HepG2 (cell line): ENCODE measurements around the gene HMGN1. TPM values are rescaled to one million over a fixed set of nuclear protein-coding genes. Genes with fewer than 3 reads are reported as not detected.
A peak's percentile ranks its signal among the peaks of the same experiment; 100 is the strongest.

Source experiments
- ATAC-seq: fragments of 200-7000 bp; cut with Tn5 transposase; 3 replicates; pipeline ENCODE4 v1.9.1; 2020; ENCODE audit warnings: mild to moderate bottlenecking, moderate library complexity
- BruUV-seq: library from RNA; stranded (reverse); fragments of 400-500 nt; replicated peaks from 2 replicates; lab custom pipeline; 2021; lab: Mats Ljungman, UMichigan
- CTCF ChIA-PET: fragments of 300-600 bp; formaldehyde crosslinking; extraction: SDS; loops from one replicate; lab custom pipeline; 2021; ENCODE audit warnings: low total read pairs, inconsistent platforms, low intra/inter-chr PET ratio; lab: Yijun Ruan, JAX
- POLR2A ChIA-PET: fragments of 350-600 bp; sonication (Branson Sonifier 250); formaldehyde crosslinking; loops from one replicate; lab custom pipeline; 2020; ENCODE audit warnings: antibody characterized with exemption, inconsistent platforms; lab: Yijun Ruan, JAX
- DNase-seq: peaks from one replicate; pipeline ENCODE4 v3.0.0-alpha.2; 2015; ENCODE audit warnings: low spot score
- FAIRE-seq: peaks from 3 replicates; lab custom pipeline; 2011; peaks lifted over from hg19 to GRCh38; lab: Jason Lieb, UNC
- H2AFZ ChIP-seq: one replicate; pipeline ENCODE4 v1.6.1; 2011; ENCODE audit warnings: low read length, inconsistent platforms
- H3K27ac ChIP-seq: fragments of 300-600 bp; 3 replicates; pipeline ENCODE4 v1.8.0; 2011; ENCODE audit warnings: mixed run types, mild to moderate bottlenecking, mixed read lengths, low read length, inconsistent platforms; ENCODE audit not compliant: insufficient read depth; ENCODE audit errors: extremely low read length
- H3K27me3 ChIP-seq, 2 experiments: fragments of 200-600 bp in 1 of 2; 2 replicates in 1 of 2; 3 replicates in 1 of 2; pipeline versions ENCODE4 v1.6.0 to v1.8.0; 2011; ENCODE audit warnings: low read length in 2 of 2, mild to moderate bottlenecking in 2 of 2, moderate library complexity in 2 of 2, inconsistent platforms in 1 of 2; ENCODE audit not compliant: insufficient read depth in 2 of 2, control insufficient read depth in 1 of 2
- H3K36me3 ChIP-seq, 2 experiments: fragments of 200-600 bp in 1 of 2; replicated peaks in 1 of 2; 2 replicates in 1 of 2; 3 replicates in 1 of 2; pipeline versions ENCODE4 v1.5.1 to v1.8.0; 2011; ENCODE audit warnings: low read length in 2 of 2, inconsistent platforms in 1 of 2; ENCODE audit not compliant: insufficient read depth in 2 of 2, control insufficient read depth in 1 of 2
- H3K4me1 ChIP-seq: 2 replicates; pipeline ENCODE4 v1.5.1; 2012; ENCODE audit warnings: low read length, inconsistent platforms; ENCODE audit not compliant: insufficient read depth
- H3K4me2 ChIP-seq: 2 replicates; pipeline ENCODE4 v1.6.0; 2011; ENCODE audit warnings: low read depth, low read length, inconsistent platforms
- H3K4me3 ChIP-seq, 3 experiments: fragments of 200-600 bp in 1 of 3; sonication (generic), shearing (Covaris generic) in 1 of 3; replicated peaks in 1 of 3; 2 replicates each; pipeline ENCODE4 v1.5.1; 2011 to 2016; ENCODE audit warnings: low read length in 3 of 3, inconsistent platforms in 2 of 3, low read depth in 2 of 3, mild to moderate bottlenecking in 2 of 3, control low read depth in 1 of 3, mixed read lengths in 1 of 3; ENCODE audit not compliant: insufficient read depth in 1 of 3
- H3K79me2 ChIP-seq: one replicate; pipeline ENCODE4 v1.6.1; 2011; ENCODE audit warnings: low read length, inconsistent platforms; ENCODE audit not compliant: insufficient read depth
- H3K9ac ChIP-seq: 2 replicates; pipeline ENCODE4 v1.6.0; 2011; ENCODE audit warnings: mild to moderate bottlenecking, low read depth, low read length, inconsistent platforms; ENCODE audit not compliant: insufficient read depth
- H3K9me3 ChIP-seq: 2 replicates; pipeline ENCODE4 v1.5.1; 2012; ENCODE audit warnings: mild to moderate bottlenecking, low read length
- H4K20me1 ChIP-seq: 2 replicates; pipeline ENCODE4 v1.6.0; 2011; ENCODE audit warnings: inconsistent platforms, mild to moderate bottlenecking, low read length, moderate library complexity; ENCODE audit not compliant: insufficient read depth
- ELF4 ChIP-seq: sonication (generic); formaldehyde crosslinking; IDR thresholded peaks from 2 replicates; pipeline ENCODE4 v1.5.0; 2020; ENCODE audit warnings: missing genetic modification reagents, mild to moderate bottlenecking, moderate library complexity, borderline replicate concordance
- FOXA1 ChIP-seq, 2 experiments: fragments of 450-650 bp in 1 of 2; sonication (generic) in 1 of 2; formaldehyde crosslinking in 1 of 2; IDR thresholded peaks; 2 replicates each; pipeline versions ENCODE4 v1.4.0 to v1.6.1; 2016 to 2020; ENCODE audit warnings: missing genetic modification reagents in 1 of 2
- HNRNPH1 ChIP-seq: fragments of 200-400 bp; formaldehyde crosslinking; optimal IDR thresholded peaks from 2 replicates; pipeline ENCODE3; 2017; ENCODE audit warnings: mild to moderate bottlenecking, low read depth, low read length
- MBD4 ChIP-seq: IDR thresholded peaks from 2 replicates; pipeline ENCODE4 v1.6.1; 2012; ENCODE audit warnings: low read length, inconsistent platforms, borderline replicate concordance
- MED1 ChIP-seq: sonication (generic); formaldehyde crosslinking; IDR thresholded peaks from 2 replicates; pipeline ENCODE4 v1.4.0; 2020; ENCODE audit warnings: missing genetic modification reagents
- MIER3 ChIP-seq: IDR thresholded peaks from 2 replicates; pipeline ENCODE4 v1.6.1; 2016; ENCODE audit warnings: missing compliant biosample characterization, borderline replicate concordance
- NR0B2 ChIP-seq: sonication (generic); formaldehyde crosslinking; IDR thresholded peaks from 2 replicates; pipeline ENCODE4 v1.4.0; 2020; ENCODE audit warnings: mild to moderate bottlenecking, missing genetic modification reagents
- NR2C2 ChIP-seq: sonication (generic); formaldehyde crosslinking; IDR thresholded peaks from 2 replicates; pipeline ENCODE4 v1.4.0; 2020; ENCODE audit warnings: missing genetic modification reagents, mild to moderate bottlenecking, moderate library complexity, borderline replicate concordance
- PHF20 ChIP-seq: sonication (generic); formaldehyde crosslinking; IDR thresholded peaks from 2 replicates; pipeline ENCODE4 v1.5.0; 2020; ENCODE audit warnings: mild to moderate bottlenecking, missing genetic modification reagents
- PHF8 ChIP-seq: sonication (generic); formaldehyde crosslinking; IDR thresholded peaks from 2 replicates; pipeline ENCODE4 v1.5.0; 2020; ENCODE audit warnings: missing genetic modification reagents
- RELA ChIP-seq: sonication (generic); formaldehyde crosslinking; IDR thresholded peaks from 2 replicates; pipeline ENCODE4 v1.4.0; 2020; ENCODE audit warnings: missing genetic modification reagents
- SCMH1 ChIP-seq: sonication (generic); formaldehyde crosslinking; IDR thresholded peaks from 2 replicates; pipeline ENCODE4 v1.9.0; 2021; ENCODE audit warnings: missing genetic modification reagents, mild to moderate bottlenecking, borderline replicate concordance
- STAG1 ChIP-seq: sonication (generic); formaldehyde crosslinking; IDR thresholded peaks from 2 replicates; pipeline ENCODE4 v1.4.0; 2020; ENCODE audit warnings: missing genetic modification reagents
- TAF1 ChIP-seq: sonication (generic); formaldehyde crosslinking; IDR thresholded peaks from 2 replicates; pipeline ENCODE4 v1.4.0; 2020; ENCODE audit warnings: missing genetic modification reagents
- TBX2 ChIP-seq: sonication (generic); formaldehyde crosslinking; IDR thresholded peaks from 2 replicates; pipeline ENCODE4 v1.5.0; 2020; ENCODE audit warnings: missing genetic modification reagents, mild to moderate bottlenecking, borderline replicate concordance
- TFE3 ChIP-seq: IDR thresholded peaks from 2 replicates; pipeline ENCODE4 v1.6.1; 2016
- ZBTB26 ChIP-seq: IDR thresholded peaks from 2 replicates; pipeline ENCODE4 v1.6.1; 2016; ENCODE audit warnings: missing compliant biosample characterization, missing genetic modification reagents, borderline replicate concordance
- ZNF660 ChIP-seq: sonication (generic); formaldehyde crosslinking; IDR thresholded peaks from 2 replicates; pipeline ENCODE4 v1.5.1; 2020; ENCODE audit warnings: mild to moderate bottlenecking, low read depth, missing genetic modification reagents, borderline replicate concordance
- WGBS: methylation state at CpG from one replicate; pipeline ENCODE4 v1.1.6; 2017; ENCODE audit warnings: low lambda C conversion rate; 5-methylcytosine and 5-hydroxymethylcytosine counted together
- in situ Hi-C: cut with HindIII; loops from 2 replicates; pipeline ENCODE4 v1.10.0; 2017; ENCODE audit warnings: low pct_unique_long_range_greater_than_20kb; ENCODE audit not compliant: extremely low pct_ligation_motif_present
- intact Hi-C: fragments of 100-400 bp; cut with micrococcal nuclease; formaldehyde crosslinking; loops from one replicate; pipeline ENCODE4 v1.10.0; 2022; ENCODE audit not compliant: unreplicated experiment
- polyA plus RNA-seq, 8 experiments: library from polyadenylated mRNA; depleted of rRNA in 3 of 8; stranded (reverse) in 7 of 8; unstranded in 1 of 8; fragments of >200 nt; fragmentation: Illumina TruSeq in 4 of 8; extraction: Trizol in 4 of 8; gene quantifications; 2 replicates each; pipeline versions ENCODE4 v1.2.1 to v1.2.3, GENCODE V29; 2011 to 2016; ENCODE audit warnings: low read depth in 4 of 8, missing spikeins in 1 of 8, mixed read lengths in 1 of 8; ENCODE audit not compliant: insufficient read depth in 1 of 8
- total RNA-seq, 5 experiments: library from RNA; depleted of rRNA; stranded (reverse); fragments of >200 nt; fragmentation: Illumina TruSeq; extraction: Trizol; gene quantifications; 2 replicates each; pipeline ENCODE4 v1.2.3, GENCODE V29; 2016; ENCODE audit warnings: low read depth in 1 of 5
- TF ChIP-seq, protein P1 (sequence below): sonication (generic); formaldehyde crosslinking; IDR thresholded peaks from 2 replicates; pipeline ENCODE4 v1.8.0; 2022; ENCODE audit warnings: missing genetic modification reagents, mild to moderate bottlenecking, borderline replicate concordance

HMGN1 gene
- total and polyA plus RNA-seq, 2 of the 13 experiments (the other 11 are each of a cell fraction or from before 2014, with no cell fraction given) = 104 to 286 TPM

- Histone ChIP-seq H3K4me1 (peaks cover 32% of the 10 kb centered on the region), H4K20me1 (peaks cover 13% of the 10 kb centered on the region; the same call in 1 of the 2 replicates), H2AFZ (no peak overlapping the region), H3K9ac (peak overlapping the region; percentile 69), H3K27ac (peak overlapping the region; percentile 69), H3K4me3 (peak overlapping the region; percentile 54 to 70 (median 55)), H3K4me2 (peak overlapping the region; percentile 98), H3K9me3 (no peaks in the 10 kb centered on the region), H3K79me2 (peaks cover 36% of the 10 kb centered on the region), H3K36me3 (peaks cover 15 to 24% of the 10 kb centered on the region in 2 experiments), H3K27me3 (no peaks in the 10 kb centered on the region)
- BruUV-seq = no TSS peak
- DNase-seq (peak; percentile 67), FAIRE-seq (peak; percentile 26), ATAC-seq (peak; percentile 80)
- intact Hi-C loops (loop anchor here (1.0 to 5.0 kb wide), 5 partner anchors 15 to 73 kb away; no protein-coding TSS in a partner anchor), in situ Hi-C loops (loop anchor here (5.0 kb wide), 1 partner anchor 41 kb away; the partner anchor contains the start of gene HMGN1)
- ChIA-PET CTCF (interaction anchor here (1.3 to 2.8 kb wide), 5 partner anchors 11 to 75 kb away, joined by 4 to 25 read pairs (median 10); partner anchors contain the start of gene BRWD1), POLR2A (interaction anchor here (1.0 to 3.7 kb wide), 5 partner anchors 11 to 205 kb away, joined by 4 to 47 read pairs (median 6); partner anchors contain the start of genes BRWD1, HMGN1 and PSMG1)
- WGBS = 3% methylated on average over 27 of the region's 35 CpGs
- no peak for TF ChIP-seq SCMH1
- TF ChIP-seq FOXA1 (IDR thresholded peaks at IDR 0.05) = no peak
- no peak for TF ChIP-seq FOXA1 (CRISPR knock-in tag; IDR thresholded peaks at IDR 0.05)
- TF ChIP-seq MIER3 (CRISPR knock-in tag) = no peak
- TF ChIP-seq NR2C2 (CRISPR knock-in tag) = no peak
- TF ChIP-seq TBX2 (CRISPR knock-in tag) = 0 out of 2 replicates have a peak, but pooled peaks have one; percentile 40
- no peak; the same call in 1 of the 2 replicates for TF ChIP-seq NR0B2 (CRISPR knock-in tag)
- peak; percentile 34; the same call in 1 of the 2 replicates for TF ChIP-seq PHF20 (CRISPR knock-in tag)
- TF ChIP-seq PHF8 (CRISPR knock-in tag) = peak; percentile 45
- peak; percentile 64 for TF ChIP-seq ZBTB26 (CRISPR knock-in tag)
- TF ChIP-seq MED1 (CRISPR knock-in tag) = peak; percentile 27; the same call in 1 of the 2 replicates
- TF ChIP-seq STAG1 (CRISPR knock-in tag) = peak; percentile 88
- TF ChIP-seq, protein P1, sequence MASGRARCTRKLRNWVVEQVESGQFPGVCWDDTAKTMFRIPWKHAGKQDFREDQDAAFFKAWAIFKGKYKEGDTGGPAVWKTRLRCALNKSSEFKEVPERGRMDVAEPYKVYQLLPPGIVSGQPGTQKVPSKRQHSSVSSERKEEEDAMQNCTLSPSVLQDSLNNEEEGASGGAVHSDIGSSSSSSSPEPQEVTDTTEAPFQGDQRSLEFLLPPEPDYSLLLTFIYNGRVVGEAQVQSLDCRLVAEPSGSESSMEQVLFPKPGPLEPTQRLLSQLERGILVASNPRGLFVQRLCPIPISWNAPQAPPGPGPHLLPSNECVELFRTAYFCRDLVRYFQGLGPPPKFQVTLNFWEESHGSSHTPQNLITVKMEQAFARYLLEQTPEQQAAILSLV = peak; percentile 28; the same call in 1 of the 2 replicates
- no peak for TF ChIP-seq ELF4
- TF ChIP-seq MBD4 = no peak
- TF ChIP-seq TFE3 = no peak
- no peak for TF ChIP-seq TAF1
- no peak for TF ChIP-seq HNRNPH1
- peak; percentile 77; the same call in 1 of the 2 replicates for TF ChIP-seq RELA (CRISPR knock-in tag)
- no peak for TF ChIP-seq ZNF660 (CRISPR knock-in tag)
Observed at GRCh38 chr21:39388038-39388810, 39.3 kb upstream of the HMGN1 start.
